HG03354 (cell line): Measurements from ENCODE around the gene PRSS8.
"Not testable (repeated sequence)": the region's sequence is repeated elsewhere in the genome, so short reads cannot be mapped to it uniquely, and the experiment has no call there.

Experiments
- ATAC-seq: cut with Tn5 transposase; IDR thresholded peaks from one replicate; pipeline ENCODE4 v1.9.1; 2021; ENCODE audit warnings: mild to moderate bottlenecking; ENCODE audit not compliant: unreplicated experiment, poor library complexity, severe bottlenecking

Gene PRSS8

DNA sequence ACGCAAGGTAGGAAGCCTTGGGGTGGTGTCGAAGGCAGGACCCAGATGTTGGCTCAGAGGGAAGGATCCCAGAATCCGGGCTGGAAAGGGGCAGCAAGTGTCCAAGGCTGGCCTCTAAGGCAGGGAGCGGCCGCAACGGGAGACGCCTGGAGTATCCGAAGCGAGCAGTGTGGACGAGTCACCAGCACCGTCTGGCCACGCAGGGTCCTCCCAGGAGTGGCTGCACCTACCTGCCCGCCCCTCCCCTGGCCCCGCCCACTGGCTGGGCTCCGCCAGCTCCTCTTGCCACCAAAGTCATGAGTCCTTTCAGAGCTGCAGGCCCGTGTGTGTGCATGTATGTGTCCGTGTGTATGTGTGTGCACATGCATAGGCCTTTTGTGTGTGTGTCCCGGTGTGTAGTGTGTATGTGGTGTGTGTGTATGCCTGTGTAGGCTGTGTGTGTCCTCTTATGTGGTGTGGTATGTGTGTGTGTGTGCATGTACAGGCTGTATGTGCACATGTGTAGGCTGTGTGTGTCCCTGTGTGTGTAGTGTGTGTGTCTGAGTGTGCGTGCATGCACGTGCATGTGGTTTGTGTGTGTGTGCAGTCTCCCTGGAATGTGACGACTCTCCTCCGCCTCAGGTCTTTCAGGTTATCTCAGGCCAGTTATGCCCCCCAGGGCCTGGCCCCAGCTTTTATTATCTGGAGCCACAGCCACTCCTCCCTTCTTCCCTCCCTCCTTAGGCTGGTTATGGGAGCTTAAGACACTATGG is at the start of gene PRSS8:
TSS of gene PRSS8 (minus strand) at position 193 of the 752 bp plus-strand sequence. CDS start 229 bp downstream, outside the sequence.
- ATAC-seq: no peak

DNA sequence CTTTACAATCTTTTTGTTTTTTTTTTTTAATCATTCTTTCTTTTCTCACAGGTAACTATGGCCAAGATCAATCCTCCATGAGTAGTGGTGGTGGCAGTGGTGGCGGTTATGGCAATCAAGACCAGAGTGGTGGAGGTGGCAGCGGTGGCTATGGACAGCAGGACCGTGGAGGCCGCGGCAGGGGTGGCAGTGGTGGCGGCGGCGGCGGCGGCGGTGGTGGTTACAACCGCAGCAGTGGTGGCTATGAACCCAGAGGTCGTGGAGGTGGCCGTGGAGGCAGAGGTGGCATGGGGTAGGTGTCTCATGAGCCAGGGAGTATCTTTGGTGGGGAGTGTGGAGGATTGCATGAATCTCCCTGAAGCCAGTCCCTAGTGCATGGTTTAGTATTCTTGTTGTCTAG is 49.4 kb upstream of the PRSS8 start:
- no peak for ATAC-seq

DNA sequence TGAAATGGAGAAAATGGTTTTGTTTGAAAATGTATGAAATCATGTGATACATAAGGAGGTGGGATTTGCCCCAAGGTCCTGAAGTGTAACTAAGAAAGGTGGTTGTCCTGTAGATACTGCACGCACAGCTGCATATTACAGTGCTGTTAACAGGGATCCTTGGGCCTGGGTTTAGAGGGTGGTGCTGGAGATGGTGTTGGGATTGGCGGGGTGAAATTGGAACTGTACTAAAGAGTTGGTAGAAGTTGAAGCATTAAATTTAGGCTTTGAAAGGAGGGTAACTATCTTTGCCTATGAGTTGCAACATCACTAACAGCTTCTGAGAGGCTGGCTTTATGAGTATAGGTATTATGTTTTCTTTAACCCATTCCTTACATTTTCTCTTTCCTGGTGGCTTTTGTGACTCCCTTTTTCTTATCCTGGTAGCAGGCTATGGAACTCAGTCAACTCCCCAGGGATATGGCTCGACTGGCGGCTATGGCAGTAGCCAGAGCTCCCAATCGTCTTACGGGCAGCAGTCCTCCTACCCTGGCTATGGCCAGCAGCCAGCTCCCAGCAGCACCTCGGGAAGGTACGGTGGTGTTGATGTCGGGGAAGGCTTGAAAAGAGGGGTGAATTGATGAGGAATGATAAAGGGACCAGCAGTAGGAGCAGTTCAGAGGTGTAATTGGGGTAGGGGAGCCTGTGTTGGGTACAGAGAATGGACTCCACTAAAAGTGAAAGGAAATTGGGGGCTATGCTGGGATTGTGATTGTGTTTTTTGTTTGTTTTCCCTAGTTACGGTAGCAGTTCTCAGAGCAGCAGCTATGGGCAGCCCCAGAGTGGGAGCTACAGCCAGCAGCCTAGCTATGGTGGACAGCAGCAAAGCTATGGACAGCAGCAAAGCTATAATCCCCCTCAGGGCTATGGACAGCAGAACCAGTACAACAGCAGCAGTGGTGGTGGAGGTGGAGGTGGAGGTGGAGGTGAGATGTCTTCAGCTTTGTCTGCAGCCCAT is 48.2 kb upstream of the PRSS8 start:
- no peak for ATAC-seq

DNA sequence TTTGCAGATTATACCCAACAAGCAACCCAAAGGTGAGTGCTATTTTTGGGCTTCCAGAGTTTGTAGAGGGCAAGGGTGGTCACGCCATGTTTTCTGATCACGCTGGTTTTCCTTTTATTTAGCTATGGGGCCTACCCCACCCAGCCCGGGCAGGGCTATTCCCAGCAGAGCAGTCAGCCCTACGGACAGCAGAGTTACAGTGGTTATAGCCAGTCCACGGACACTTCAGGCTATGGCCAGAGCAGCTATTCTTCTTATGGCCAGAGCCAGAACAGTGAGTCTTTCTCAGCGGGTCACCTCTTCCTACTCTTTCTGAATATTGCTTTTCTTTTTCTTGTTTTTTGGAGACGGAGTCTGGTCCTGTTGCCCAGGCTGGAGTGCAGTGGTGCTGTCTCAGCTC is 46.9 kb upstream of the PRSS8 start:
- no peak for ATAC-seq

DNA sequence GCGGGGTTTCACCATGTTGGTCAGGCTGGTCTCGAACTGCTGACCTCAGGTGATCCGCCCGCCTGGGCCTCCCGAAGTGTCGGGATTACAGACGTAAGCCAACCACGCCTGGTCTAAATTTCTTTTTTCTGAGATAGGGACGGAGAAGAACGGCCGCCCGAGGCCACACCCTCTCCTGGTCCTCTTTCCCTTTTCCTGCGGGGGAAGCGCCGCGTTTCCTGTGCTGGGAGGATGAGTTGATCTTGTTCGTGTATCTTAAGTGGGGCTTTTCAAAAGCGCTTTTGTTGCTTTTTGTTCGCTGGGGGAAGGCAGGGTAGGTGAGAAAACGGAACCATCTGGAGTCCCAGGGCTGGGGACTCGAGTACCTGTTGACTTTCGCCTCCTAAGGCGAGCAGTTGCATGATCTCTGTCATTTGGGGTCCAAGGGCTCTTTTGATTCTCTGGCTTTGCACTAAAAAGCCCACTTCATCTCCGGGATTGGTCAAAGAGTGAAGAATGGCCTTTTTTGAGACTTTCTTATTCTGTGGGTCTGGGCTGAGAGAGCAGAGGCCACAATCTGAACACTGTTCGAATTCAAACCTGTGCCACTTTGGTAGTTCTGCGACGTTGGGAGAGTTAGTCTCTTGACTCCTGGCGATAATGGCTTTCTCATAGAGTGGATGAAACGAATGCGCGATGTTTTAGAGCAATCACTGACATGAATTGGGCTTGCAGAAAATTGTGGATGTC is 45.7 kb upstream of the PRSS8 start:
- ATAC-seq: no peak

DNA sequence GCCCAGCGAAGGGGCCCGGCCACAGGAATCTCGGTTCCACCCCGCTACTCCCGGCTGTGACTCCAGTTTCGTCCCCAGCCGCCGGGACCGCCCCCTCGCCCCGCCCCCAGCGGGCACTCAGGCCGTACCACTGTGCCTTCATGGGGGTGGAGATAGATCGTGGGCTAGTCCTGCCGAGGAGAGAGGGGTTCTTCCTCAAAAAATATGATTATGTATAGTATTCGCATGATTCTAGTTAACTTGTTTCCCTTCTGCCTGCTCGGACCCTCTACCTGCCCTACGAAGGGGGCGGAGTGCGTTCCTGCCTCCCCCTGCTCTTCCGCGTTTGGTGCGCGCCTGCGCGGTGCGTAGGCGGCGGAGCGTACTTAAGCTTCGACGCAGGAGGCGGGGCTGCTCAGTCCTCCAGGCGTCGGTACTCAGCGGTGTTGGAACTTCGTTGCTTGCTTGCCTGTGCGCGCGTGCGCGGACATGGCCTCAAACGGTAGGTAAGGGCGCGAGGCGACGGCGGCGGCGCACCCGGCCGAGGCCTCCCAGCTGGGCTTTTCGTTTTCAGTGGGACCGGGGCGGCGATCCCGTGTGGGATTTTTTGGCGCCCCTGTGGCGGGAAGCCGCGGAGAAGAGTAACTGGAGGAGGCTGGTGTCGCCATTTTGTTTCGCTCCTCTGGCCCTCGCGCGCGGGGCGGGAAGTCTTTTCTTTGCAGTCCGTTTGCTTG is 44.4 kb upstream of the PRSS8 start, which contains the start of gene FUS:
TSS of gene FUS (plus strand) at position 393 of the 713 bp plus-strand sequence. CDS start at position 469, 76 bp downstream.
- peak; percentile 60 for ATAC-seq

DNA sequence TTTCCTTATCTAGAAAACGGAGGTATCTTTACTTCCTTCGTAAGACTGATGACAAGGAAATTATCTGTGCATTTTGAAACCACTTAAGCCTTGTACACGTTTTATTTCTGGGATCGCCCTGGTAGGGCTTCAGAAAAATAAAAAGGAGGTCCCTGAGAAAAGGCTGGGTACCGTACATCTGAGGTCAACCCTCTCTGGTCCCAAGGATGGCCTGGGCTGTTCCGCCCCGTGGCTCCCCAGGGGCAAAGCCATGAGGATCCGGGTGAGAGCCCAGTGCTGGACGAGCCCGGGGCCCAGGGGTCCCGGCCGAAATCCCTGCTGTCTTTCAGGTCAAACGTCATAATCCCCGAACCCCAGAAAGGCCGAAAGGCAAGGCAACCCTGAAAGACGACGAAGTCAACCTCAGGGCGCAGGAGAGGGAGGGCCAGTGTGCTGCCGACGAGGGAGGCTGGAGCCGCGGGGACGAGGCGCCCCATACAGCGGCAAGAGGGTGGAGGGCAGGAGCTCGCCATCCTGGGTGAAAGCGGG is 43.8 kb upstream of the PRSS8 start:
- ATAC-seq: peak; percentile 0

DNA sequence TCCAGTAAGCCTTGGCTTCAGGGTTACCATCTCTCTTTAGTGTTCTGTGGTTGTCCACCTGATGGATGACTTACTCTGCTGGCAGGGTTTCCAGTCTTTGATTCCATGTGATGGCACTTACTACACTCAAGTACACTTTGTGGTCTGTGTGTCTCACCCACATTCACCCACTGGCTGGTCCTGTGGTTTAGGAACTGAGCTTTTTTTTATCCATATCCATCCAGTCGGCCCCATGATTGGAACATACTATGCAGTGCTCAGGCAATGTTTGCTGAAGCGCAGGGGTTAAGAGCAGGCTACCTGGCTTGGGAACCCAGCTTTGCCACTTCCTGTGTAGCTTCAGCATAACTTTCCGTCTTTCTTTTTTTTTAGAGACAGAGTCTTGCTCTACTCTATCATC is 41.6 kb upstream of the PRSS8 start:
- ATAC-seq: no peak

DNA sequence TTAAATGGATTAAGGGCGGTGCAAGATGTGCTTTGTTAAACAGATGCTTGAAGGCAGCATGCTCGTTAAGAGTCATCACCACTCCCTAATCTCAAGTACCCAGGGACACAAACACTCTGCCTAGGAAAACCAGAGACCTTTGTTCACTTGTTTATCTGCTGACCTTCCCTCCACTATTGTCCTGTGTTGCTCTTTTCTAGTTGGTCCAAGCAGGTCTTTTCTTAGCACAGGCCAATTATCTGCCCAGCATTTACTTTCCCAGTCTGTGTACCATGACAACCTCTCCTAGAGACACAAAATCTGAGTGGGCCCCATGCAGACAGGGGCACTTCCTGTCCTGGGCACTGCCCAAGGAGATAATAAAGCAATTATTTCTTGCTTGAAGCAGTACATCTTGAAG is 34.5 kb upstream of the PRSS8 start:
- not testable (repeated sequence) for ATAC-seq

DNA sequence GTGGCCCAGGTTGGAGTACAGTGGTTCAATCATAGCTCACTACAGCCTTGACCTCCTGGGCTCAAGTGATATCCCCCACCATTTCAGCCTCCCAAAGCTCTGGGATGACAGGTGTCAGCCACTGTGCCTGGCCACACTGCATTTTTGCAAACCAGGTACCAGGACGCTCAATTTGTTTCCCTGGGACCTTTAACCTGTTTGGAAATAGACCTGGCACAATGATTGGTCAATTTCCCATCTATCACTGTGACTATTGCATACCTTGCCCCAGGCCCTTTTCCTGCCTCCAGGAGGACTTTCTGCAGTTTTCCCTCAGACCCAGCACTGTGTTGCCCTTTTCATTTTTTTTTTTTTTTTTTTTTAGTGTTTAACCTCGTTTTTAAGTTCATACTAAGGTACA is 33.3 kb upstream of the PRSS8 start:
- no peak for ATAC-seq

DNA sequence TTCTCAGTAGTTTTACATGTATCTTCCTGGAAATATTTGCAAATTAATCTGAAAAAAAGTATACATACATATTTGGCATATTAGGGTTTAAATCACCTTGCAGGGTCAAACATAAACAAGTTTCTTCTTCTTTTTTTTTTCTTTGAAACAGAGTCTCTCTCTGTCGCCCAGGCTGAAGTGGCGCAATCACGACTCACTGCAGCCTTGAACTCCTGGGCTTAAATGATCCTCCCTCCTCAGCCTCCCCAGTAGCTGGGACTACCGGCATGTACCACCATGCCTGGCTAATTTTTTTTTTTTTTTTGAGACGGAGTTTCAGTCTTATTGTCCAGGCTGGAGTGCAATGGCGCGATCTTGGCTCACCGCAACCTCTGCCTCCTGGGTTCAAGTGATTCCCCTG is 31.8 kb upstream of the PRSS8 start:
- no peak for ATAC-seq

DNA sequence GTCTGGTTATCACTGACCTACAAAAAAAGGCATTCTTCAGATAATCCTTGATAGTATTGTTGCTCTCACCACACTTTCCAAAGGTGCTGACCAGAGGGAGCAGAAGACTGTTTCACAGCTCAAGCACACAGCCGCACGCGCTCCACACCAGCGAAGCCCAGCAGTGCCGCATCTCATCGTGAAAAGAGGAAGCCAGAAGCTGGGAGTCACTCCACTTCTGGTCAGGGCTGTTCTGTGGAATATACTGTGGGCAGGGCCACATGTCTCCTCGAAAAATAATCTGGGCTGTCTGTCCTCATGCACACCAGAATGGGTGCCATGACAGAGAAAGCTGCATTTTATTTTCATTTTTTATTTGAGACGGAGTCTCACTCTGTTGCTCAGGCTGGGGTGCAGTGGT is 21.6 kb upstream of the PRSS8 start:
- ATAC-seq: no peak

DNA sequence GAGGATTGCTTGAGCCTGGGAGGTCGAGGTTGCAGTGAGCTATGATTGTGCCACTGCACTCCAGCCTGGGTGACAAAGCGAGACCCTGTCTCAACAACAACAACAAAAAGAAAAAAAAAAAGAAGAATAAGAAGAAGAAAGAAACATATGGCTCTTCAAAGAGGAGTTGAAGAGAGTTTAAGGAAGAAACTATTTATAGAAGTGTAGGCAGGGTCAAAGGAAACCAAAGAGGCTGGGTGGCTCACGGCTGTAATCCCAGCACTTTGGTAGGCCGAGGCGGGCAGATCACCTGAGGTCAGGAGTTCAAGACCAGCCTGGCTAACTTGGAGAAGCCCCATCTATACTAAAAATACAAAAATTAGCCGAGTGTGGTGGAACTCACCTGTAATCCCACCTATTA is 15.4 kb upstream of the PRSS8 start:
- not testable (repeated sequence) for ATAC-seq

DNA sequence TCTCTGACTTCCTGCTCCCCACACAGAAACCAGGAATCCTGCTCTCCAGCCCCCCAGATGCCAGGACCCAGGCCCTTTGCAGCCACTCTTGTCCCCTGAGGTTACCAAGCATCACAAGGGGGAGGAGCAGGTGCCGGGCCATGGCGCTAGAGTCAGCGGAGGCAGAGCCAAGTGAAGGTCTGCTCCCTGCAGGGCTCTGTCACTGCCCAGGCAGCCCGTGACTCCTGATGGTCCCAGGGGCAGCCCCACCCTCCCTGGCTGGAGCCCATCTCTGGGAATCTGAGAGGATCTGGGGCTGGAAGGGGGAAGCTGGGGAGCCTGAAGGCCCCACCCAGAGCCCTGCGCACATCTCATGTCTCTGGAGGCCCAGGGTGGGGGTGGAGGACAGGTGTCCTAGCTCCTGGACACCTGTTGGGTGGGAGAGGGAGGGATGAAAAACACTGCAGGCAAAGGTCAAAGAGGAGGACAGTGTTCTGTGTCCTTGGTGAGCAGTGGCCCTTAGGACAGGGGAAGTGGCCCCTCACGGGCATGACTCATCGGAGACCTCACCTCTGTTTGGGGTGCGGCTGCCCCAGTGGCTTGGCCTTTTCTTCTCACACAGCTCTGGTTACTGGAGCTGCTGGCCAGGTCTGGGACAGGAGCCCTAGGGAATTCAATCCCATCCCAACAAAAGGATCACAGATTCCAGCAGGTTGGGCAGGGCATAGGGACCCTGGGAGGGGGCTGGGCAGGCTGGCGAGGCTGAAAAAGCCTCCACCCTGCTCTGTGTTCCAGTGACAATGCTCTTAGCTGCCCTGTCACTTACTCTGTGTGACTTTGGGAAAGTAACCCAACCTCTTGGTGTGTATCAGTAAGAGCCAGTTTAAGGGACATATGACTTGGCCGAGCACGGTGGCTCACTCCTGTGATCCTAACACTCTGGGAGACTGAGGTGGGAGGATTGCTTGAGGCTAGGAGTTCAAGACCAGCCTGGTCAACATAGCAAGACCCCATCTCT is 14.7 kb upstream of the PRSS8 start, which contains the start of gene PRSS36:
TSS of gene PRSS36 (minus strand) at position 173 of the 997 bp plus-strand sequence. CDS start at position 142, 31 bp downstream.
- ATAC-seq: no peak

DNA sequence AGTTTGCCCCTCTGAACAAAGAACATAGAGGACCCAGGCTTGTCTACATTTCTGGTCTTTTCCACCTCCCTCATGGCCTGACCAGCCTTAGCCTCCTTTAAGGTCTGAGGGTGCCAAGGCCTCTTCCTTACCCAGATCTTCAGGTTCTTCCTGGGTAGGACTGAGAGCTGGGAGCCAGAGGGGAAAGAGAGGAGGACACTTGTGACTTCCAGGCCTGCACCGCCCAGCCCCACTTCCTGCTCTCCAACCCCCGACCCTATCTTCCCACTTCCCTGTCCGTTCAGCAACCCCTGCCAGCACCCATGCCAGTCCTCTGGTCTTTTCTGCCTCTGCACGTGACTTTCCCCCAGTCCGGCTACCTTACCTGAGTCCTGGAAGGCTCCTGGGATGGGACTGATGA is 13.8 kb upstream of the PRSS8 start:
- no peak for ATAC-seq

DNA sequence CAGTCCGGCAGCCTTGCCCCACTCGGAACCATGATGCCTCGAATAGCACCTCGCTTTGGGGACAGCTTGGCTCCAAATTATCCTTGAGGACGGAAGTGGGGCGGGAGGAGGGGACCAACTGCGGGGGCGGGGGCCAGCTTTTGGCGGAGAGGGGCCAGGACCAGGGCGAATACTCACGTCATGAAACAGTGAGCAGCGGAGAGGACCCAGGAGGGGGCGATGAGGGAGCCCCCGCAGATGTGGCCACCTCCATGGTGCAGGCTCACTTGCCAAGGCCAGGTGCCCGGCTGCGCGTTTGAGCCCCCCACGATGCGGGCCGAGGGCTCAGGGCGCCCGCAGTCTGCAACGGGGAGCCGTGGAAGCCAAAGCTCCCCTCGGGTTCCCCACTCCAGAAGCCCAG is 13.4 kb upstream of the PRSS8 start:
- no peak for ATAC-seq

DNA sequence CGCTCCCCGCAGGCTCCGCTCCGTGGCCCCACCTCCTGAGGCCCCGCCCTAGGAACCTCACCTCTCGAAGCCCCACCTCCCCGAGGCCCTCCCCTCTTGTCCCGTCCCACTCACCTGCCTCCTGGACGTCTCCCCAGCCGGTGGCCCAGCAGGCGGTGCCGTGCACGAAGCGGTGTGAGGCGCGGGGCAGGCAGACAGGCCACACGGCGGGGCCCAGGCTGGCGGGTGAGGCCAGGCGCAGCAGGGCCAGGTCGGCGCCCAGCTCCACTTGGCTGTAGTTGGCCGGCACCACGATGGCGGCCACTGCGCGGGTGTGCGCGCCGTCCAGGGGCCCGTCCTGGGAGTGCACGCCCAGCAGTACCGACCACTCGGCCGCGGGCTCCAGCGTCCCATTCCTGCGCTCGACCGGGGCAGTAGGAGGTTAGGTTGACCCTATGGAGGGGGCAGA is 12.8 kb upstream of the PRSS8 start:
- ATAC-seq: no peak

DNA sequence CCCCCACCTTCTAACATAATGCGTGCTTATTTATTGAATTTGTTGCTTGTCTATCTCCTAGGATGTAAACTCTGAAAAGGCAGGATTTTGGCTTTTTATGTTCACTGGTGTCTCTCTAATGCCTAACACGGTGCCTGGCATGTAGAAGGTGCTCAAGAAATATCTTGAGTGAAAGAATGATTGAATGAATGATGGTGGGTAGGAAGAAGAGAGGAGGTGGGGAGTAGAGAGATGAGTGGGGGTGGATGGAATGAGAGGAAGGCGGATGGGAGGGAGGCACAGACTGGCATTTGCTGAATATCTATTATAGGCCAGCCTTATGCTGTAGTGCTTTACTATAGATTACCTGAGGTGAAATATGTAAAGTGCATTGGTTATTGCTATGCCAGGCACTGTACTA is 12.0 kb upstream of the PRSS8 start:
- ATAC-seq: no peak
